HFF-Myc (cell line): ENCODE measurements around the gene KCNS3.

ENCODE experiments used
- DNase-seq: peaks from one replicate; pipeline ENCODE4 v3.0.0-alpha.2; 2011; ENCODE audit warnings: low read depth; ENCODE audit errors: extremely low read depth
- H3K4me3 ChIP-seq: replicated peaks from 2 replicates; pipeline ENCODE4 v1.5.1; 2011; ENCODE audit warnings: low read depth, mild to moderate bottlenecking, control low read depth, low read length
- CTCF ChIP-seq: IDR thresholded peaks from 2 replicates; pipeline ENCODE4 v1.5.1; 2012; ENCODE audit warnings: mild to moderate bottlenecking, low read depth, low read length, control low read depth; ENCODE audit errors: missing control alignments

KCNS3 gene

DNA sequence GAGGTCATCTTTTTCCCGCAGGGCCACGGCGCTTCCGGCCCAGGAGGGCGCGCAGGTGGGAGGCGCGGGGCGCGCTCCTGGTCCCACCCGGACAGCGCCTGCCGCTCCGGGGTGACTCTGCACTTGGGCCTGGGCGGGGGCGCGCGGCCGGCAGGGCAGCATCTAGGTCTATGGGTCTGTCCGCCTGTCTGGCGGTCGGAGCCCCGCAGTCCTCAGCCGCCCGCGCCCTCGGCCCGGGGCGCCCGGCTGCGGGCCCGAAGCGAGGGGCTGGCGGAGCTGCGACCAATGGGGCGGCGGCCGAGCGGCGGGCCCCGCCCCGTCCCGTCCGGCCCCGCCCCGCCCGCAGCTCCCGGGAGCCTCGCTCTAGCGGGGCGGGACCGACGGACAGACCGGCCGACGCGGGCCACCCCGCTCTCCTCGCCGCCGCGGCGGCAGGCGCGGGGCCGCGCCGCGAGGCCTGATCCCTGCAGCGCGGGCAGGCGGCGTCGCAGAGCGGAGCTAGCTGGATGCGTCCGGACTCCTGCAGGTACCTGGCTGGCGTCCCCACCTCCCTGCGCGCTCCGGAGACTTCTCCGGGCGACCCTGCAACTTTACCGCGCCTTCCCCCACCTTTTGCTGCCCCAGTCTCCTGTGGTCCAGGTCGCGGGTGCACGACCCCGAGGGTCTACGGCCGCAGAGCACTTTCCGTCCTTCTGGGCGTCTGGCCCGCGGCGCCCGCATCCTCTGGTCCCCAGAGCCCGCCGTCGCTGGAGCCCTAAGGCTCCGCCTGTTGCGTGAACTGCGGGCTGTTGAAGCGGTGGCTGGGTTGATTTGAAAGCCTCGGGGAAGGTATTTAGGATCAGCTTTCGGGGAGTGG, at the start of gene KCNS3:
Gene KCNS3, plus strand, starts transcription at position 387 of the 856 bp plus-strand sequence. CDS start 52,342 bp downstream, outside the sequence.
- DNase-seq: no peak
- peak within 1 kb of the TSS; percentile 43 for H3K4me3 ChIP-seq

GRCh38 chr2:17830053-17831034, 48.1 kb upstream of the KCNS3 start:
- DNase-seq: peak; percentile 59
- TF ChIP-seq CTCF: peak; percentile 96
- no peak overlapping the region for H3K4me3 ChIP-seq

More for the DNA sequence above, at the start of gene KCNS3:
- TF ChIP-seq CTCF: no peak

- H3K4me3 ChIP-seq: no peak overlapping the region
- TF ChIP-seq CTCF: no peak
- no peak for DNase-seq
These were observed 43.0 kb upstream of the KCNS3 start for GRCh38 chr2:17835516-17835915.

DNA sequence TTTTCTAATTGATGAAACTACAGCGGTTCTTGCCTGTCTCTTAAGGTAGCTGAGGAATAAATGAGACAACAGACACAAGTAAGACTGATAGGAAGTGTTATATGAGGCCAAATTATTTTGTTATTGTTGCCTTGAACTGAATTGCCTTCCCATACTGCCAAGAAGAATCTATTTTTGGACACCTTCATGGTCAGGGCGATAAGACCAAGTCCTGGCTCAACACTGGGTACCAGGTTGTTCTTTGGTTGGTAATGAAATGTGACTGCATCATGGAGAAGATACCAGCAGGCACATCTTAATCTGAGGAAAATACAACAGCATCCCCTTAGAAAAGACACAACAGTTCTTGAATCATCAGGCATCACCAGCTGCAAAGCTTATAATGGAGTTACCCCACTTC, 38.5 kb upstream of the KCNS3 start:
- TF ChIP-seq CTCF: no peak
- no peak for DNase-seq
- no peak overlapping the region for H3K4me3 ChIP-seq

DNA sequence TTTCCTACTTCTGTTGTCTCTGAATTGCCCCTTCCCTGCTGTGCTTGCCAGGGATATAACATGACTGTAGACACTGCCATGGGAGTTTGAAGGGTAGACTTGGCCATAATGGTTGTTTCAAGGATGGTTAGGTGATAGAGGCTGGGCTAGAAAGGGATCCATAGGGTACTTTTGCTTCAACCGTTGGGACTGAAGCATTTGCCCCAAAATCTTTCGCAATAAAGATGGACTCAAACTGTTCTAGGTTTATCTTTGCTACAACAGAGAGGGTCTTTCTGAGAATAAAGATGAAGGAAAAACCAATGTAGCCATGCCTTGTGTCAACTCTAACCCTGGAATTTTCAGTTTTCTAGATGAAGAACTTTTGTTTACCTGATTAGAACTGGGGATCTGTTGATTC, 35.0 kb upstream of the KCNS3 start:
- no peak for TF ChIP-seq CTCF
- no peak overlapping the region for H3K4me3 ChIP-seq

DNA sequence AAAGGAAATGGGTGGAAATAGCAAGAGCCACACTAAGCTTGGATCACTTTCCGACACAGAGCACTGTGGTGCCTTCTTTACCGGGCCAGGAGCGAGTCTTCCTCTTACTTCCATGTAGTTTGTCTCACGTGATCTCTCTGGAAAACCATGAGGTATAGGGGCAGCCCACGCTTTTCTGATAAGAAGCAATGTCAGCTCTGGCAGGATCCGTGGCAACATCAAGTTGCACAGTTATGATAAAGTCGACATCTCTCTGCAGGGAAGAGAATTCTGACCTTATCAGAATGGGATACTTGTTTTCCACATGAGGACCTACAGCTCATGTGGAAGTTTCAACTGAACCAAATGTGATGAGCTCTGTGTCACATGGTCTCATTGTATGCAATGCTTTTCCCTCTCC, 32.7 kb upstream of the KCNS3 start:
- no peak overlapping the region for H3K4me3 ChIP-seq
- no peak for TF ChIP-seq CTCF
- DNase-seq: no peak

More for the DNA sequence above, 35.0 kb upstream of the KCNS3 start:
- DNase-seq: no peak
